ENCODE results near the gene PLD4. TPM values are rescaled to one million over a fixed set of nuclear protein-coding genes. Genes with fewer than 3 reads are reported as not detected.
A peak's percentile ranks its signal among the peaks of the same experiment; 100 is the strongest.

Gene PLD4
- total RNA-seq, 1 experiment from 2014 or later, result not detected

DNA sequence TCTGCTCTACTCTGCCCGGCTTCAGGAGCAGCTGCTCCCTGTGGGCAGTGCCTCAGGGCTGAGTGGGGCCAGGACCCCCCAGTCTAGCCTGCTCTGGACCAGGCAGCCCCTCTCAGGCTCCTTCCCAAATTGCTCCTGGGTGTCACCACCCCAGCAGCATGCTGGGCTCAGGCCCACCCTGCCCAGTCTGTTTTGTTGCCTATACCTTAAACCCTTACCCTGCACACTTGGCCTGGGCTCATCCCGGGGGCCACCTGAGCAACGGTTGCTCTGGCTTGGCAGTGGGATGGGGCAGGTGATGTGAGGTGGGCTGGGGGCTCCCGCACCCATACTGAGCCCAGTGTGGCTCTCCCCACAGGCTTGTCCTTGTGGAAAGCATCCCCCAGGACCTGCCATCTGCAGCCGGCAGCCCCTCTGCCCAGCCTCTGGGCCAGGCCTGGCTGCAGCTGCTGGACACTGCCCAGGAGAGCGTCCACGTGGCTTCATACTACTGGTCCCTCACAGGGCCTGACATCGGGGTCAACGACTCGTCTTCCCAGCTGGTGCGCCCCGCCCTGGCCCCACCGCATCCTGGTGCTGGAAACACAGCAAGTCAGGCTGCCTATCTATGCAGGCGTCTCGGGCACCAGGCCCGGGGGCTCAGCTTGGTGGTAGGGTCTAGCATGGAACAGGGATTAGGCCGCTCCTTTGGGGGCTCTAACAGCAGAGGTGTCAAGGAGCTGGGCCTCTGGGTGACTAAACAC lies 3.9 kb downstream of the PLD4 start:
- DNase-seq (ENCODE audit: low spot score), result no peak

DNA sequence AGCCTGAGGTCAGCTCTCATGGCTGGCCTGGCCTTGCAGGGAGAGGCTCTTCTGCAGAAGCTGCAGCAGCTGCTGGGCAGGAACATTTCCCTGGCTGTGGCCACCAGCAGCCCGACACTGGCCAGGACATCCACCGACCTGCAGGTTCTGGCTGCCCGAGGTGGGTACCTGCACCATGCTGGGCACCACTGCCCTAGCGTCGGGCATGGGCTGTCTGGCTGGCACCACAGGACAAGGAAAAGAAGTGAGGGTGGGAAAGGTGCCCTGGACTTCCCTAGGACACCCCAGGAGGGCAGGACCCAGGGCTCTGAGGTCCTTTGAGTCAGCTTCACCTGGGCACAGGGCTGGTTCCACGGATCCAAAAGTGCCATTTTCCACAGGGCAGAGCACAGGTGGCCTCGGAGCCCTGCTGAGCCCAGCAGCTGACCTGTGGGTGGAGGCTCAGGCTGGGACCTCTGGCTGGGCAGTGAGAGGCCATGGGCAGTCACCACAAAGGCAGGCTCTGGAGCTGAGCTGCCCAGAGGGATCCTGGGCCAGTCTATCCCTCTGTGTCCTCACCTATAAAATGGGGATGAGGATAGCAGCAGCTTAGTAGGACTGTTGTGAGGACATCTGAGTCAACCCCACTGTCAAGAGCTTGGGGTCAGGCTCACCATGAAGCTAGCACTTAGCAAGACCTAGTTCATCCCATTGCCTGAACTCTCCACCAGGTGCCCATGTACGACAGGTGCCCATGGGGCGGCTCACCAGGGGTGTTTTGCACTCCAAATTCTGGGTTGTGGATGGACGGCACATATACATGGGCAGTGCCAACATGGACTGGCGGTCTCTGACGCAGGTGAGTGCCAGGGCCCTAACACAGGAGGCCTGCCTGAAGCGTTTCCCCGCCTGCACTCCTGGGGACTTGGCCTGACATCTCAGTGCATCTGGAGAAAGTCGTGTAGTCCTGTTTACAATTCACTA lies 4.9 kb downstream of the PLD4 start:
- DNase-seq (ENCODE audit: low spot score), result no peak

DNA sequence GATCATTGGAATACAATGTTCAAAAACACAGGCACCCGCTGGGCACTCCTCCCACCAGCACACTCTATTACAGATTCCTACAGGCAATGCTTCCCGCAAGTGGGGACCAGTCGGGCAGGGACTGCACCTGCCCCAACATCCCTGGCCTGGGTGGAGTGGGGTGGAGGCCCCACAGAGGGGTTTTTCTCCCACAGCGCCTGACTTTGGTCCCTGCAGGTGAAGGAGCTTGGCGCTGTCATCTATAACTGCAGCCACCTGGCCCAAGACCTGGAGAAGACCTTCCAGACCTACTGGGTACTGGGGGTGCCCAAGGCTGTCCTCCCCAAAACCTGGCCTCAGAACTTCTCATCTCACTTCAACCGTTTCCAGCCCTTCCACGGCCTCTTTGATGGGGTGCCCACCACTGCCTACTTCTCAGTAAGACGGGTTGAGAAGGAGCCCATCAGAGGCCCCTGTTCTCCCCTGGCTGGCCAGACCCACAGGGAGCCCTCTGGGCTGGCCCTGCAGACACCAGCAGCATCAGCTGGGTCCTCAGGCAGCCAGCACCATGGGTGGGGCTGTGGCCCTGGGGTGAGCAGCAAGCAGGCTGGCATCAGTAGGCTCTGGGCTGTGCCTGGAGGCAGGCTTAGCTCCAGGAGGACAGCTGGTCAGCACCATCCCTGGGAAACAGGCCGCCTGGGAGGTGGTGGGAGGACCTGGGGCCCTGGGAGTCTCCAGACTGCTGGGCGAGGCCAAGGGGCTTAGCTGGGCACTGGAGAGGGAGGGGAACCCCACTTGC lies 6.0 kb downstream of the PLD4 start:
- DNase-seq (ENCODE audit: low spot score), result no peak

DNA sequence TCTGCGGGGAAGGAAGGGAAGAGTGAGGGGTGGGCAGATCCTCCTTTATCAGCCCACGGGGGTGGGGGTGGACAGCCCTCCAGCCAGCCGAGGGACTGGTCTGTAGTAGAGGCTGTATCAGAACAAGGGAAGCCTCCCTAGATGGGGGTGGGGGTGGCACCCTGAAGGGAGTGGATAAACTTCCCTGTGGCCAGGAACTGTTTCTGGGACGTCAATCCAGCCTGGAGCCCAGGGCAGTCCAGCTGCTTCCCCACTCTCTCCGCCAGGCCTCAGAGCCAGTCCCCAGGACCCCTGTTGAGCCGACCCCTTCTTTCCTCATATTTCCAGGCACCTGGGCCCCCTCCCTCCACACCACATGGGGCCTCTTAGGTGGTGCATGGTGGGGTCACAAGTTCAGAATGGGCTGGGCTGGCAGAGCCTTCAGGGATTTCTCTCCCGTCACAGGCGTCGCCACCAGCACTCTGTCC lies 6.7 kb downstream of the PLD4 start:
- DNase-seq (ENCODE audit: low spot score), result no peak

DNA sequence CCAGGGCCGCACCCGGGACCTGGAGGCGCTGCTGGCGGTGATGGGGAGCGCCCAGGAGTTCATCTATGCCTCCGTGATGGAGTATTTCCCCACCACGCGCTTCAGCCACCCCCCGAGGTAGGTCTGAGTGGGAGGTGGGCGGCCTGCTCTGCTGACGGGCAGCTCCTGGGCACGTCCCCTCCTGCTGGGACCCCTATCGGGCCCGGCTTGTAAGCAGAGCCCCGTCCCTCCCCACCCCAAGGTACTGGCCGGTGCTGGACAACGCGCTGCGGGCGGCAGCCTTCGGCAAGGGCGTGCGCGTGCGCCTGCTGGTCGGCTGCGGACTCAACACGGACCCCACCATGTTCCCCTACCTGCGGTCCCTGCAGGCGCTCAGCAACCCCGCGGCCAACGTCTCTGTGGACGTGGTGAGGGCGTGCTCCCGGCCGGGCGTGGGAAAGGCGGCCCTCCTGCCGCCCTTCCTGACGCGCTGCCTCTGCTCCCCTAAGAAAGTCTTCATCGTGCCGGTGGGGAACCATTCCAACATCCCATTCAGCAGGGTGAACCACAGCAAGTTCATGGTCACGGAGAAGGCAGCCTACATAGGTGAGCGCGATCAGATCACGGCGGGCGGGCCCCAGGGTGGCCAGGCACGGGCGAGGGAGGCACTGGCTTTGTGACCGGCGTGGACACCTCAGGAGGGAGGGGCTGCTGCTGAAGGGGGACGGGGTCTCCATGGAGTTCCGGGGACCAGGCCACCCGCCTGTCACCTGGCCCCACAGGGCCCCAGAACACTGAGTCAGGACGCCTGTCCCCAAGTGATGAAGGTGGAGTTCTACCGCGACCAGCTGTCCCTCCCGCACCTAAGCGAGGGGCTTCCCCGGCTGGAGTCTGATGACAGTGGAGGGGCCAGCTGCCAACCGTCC lies 7.3 kb downstream of the PLD4 start:
- DNase-seq (ENCODE audit: low spot score), result no peak

DNA sequence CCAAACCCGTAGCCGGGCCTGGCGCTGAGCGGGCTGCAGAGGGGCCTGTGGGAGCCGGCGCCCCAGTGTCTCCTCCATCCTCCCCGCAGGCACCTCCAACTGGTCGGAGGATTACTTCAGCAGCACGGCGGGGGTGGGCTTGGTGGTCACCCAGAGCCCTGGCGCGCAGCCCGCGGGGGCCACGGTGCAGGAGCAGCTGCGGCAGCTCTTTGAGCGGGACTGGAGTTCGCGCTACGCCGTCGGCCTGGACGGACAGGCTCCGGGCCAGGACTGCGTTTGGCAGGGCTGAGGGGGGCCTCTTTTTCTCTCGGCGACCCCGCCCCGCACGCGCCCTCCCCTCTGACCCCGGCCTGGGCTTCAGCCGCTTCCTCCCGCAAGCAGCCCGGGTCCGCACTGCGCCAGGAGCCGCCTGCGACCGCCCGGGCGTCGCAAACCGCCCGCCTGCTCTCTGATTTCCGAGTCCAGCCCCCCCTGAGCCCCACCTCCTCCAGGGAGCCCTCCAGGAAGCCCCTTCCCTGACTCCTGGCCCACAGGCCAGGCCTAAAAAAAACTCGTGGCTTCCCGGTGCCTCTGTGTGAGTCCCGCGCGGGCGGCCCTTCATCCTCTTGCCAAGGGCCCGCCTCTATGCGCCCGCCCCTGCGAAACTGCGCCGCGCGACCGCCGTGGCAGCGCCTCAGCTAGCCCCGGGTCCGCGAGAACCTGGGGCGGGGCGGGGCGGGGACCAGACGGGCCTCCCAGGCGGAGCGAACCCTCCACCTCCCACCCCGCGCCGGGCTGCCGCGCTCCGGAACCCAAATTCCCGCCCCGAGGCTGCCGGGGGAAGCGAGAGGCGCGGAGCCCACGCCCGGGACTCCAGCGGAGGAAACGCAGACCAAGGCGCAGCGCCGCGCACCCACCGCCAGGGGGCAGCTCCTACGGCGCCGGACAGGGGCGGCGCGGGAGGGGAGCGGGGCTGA lies 8.3 kb downstream of the PLD4 start:
- DNase-seq (ENCODE audit: low spot score), result peak; percentile 65

DNA sequence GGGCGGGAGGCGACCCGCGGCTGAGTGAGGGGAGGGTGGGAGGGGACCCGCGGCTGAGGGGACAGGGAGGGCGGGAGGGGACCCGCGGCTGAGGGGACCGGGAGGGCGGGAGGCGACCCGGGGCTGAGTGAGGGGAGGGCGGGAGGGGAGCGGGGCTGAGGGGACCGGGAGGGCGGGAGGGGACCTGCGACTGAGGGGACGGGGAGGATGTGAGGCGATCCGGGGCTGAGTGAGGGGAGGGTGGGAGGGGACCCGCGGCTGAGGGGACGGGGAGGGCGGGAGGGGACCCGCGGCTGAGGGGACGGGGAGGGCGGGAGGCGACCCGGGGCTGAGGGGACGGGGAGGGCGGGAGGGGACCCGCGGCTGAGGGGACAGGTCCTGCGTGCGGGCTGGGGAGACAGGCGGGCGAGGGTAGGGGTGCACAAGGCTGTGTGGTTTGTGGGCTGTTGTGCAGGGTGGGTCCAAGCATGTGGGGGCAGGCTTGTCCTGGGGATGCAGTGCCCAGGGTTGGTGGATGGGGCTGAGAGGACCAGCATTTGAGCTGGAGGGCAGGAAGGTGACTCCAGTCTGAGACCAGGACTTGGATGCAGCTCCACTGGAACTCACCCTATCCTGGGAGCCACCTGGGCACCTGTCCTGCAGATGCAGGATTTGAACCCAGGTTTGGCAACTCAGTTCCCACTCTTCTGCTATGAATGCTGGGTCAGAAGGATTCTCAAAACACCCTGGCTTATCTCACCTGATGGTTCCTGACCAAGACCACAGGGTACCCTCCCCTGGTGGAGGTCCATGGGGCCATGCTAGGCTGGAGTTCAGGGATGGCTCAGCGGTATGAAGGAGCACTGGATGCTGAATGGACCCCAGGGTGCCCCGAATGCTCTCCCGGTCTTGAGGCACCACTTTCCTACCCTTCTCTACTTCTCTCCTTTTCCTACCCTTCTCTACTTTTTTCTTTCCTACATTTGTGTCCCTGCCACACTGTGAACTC lies 9.4 kb downstream of the PLD4 start:
- no peak for DNase-seq (ENCODE audit: low spot score)

DNA sequence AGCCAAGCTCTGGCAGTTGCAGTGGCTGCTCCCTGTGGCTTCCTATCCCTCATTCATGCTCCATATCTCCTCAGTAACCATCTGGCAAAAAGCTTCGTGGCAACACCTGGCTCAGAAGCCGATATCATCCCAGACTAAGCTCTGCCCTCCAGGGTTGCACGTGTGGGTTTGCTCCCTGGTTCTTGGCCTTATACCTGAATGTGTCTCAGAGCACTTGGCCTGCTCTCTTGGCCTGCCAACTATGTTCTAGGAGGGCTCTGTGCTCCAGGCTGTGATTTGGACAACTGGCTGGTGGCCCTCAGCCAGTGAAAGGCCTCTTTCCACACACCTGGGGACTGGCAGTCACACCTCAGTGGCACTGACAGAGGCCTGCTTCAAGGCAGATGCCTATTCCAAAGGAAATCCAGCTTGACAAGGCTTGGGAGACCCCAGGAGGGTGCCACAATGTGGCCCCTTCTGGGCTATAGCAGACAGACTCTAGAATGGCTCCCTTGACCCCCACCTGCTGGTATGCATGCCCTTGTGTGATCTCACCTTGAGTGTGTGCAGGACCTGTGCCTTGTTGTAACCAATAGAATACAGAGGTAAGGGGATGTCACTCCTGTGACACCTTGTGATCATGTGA lies 10.5 kb downstream of the PLD4 start:
- DNase-seq (ENCODE audit: low spot score), result no peak

DNA sequence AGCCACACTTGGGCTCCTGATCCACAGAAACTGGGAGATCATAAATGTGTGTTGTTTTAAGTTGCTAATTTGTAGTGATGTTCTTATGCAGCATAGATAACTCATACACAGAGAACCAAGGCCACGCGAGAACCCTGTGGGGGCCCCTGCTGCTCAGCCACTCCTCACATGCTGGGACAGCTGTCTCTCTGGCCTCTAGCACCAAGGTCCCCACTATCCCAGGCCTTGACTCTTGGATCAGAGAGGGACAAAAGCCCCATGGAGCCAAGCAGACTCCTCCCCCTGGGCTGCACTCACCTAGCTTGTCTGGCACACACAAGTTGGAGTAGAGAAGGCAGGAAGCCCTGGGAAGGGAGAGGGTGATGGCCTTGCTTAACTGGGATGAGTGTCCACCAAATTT lies 11.3 kb downstream of the PLD4 start:
- no peak for DNase-seq (ENCODE audit: low spot score)

DNA sequence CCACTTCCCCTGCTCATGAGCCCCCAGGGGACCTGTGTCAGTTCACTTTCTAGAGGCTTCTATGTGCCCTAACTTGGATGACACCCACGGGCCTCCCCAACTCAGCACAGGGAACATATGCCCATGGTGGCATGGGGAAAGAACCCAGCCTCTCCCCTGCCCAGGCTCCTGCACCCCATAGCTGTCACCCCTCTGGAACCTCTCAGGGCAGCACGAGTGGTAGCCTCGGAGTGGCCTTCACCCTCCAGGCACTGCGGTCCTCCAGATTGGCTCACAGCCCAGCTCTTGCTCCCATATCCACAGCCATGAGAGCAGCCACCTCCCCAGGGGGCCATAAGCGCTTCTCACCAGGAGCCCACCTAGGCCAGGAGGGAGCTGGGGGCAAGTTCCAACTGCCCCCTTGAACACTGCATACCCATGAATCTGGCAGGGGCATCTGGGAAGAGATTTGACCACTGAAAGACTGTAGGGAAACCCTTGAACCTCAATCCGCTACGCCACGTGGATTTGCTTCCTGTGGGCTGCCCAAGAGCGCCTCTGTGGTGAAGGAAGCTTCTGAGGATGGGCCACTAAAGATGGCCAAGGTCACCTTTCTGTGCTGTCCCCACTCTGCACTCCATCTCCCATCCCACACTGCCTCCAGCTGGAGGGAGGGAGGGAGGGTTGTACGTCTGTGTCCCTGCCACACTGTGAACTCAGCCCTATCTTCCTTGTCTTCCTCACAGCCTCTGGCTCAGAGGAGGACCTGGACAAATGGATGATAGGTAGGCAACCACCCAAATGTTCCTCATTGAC lies 11.9 kb downstream of the PLD4 start:
- DNase-seq (ENCODE audit: low spot score), result no peak

DNA sequence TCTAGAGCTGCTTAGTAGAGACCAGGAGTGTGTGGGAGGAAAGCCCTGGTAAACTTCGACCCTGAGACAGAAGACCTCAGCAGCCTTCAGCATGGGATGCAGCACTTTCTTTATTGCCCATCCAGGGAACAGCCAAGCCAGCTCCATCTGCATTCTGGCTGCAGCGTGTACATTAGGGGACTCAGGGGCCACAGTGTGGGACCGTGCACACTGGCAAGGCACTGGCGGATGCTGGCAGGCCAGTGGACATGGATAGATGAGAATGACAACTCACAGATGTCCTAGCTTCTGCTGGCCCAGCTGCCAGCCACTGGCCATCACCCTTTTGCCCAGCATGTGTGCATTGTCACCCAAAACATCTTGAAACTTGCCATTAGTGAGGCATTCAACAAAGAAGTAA lies 12.5 kb downstream of the PLD4 start:
- no peak for DNase-seq (ENCODE audit: low spot score)

DNA sequence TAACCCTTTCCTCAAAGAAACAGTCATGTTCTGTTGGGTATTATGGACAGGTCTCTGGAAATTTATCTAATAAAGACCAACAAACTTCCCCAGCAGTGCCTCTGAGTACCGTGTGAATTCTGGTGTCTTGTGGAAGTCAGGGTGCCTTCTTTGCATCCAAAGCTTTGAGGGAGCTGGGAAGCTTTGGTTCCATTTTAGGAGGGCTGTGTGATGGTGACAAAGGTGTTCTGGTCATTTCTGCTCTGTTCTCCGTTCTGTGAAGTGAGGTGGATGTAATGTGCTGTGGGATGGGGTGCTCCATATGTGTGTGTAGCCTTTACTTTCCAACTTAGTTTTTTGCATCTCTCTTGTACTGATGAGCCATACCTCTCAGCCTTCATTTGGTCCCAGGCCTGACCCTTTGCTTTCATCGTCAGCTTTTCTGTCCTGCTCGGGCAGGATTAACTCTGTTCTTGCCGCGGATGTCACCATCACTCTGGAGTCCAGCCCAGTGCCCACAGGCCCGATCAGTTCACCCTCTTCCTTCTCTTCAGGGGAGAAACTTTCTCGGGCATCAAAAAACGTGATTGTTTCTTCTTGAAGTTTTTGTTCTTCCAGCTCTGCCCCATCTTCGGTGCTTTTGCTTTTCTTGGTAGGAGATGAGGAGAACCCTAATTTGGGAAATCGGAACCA lies 13.2 kb downstream of the PLD4 start:
- no peak for DNase-seq (ENCODE audit: low spot score)

DNA sequence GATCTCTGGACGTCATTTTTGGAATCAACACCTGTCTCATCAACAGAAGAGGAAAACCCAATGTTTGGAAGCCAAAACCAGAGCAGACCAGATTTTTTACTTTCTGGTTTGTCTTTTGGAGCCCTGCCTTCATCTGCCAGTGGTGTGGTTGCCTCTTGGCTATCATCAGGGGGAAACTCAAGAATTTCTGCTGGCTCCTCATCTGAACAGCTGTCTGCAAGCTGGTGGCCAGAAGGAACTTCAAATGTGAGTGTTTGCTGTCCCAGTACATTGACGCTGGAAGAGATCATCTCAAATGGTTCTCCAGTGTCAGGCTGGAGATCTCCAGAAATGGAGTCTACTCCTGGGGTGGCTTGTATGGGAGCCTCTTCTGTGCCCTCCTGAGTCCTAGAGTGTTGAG lies 13.8 kb downstream of the PLD4 start:
- DNase-seq (ENCODE audit: low spot score), result no peak

DNA sequence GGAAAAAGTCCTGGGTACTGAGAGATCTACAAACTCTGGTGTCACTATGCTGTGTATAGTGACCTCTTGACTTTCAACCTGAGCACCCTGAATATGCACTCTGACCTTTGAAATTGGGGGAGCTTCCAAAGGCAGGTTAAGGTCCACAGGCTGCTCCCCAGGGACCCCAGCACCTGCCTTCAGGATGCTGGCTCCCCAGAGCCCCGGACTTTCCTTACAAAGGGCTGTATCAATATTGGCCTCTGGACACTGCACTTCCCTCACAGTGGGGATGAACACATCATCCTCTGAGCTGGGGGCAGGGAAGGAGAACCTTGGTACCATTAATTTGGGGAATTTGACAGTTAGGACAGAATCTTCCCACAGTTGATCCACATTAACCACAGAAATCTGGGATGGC lies 14.3 kb downstream of the PLD4 start:
- no peak for DNase-seq (ENCODE audit: low spot score)

DNA sequence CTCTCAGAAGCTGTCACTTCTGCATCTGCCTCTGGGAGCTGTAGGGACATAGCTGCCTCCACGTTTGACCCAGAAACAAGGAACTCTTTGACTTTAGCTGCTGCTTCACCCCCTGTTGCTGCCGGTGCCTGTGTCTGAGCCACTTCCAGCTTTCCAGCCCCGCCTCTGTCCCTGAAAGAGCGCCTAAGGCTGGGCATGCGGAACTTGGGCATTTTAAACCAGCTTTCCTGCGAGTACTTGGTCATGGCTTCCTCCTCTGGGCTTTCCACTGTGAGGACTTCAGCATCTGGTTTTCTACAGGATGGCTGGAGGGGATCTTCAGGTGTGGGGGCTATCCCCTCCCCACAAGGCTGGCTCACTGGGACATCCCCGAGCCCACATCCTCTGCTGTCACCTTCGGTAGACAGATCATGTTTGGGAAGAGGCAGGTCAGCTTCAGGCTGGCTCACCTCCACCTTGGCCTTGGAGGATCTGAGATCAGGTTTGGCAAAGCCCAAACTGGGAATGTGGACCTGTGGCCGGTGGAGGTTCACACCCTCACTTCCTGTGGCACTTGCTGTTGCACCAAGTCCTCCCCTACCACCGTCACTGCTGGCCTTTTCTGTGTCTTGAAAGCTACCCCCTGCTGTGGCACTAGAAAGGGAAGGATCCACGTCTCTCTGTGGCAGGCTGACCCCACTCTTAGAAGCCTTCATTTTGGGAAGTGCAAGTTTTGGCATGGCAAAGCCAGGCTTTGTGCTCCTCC lies 15.2 kb downstream of the PLD4 start:
- no peak for DNase-seq (ENCODE audit: low spot score)

DNA sequence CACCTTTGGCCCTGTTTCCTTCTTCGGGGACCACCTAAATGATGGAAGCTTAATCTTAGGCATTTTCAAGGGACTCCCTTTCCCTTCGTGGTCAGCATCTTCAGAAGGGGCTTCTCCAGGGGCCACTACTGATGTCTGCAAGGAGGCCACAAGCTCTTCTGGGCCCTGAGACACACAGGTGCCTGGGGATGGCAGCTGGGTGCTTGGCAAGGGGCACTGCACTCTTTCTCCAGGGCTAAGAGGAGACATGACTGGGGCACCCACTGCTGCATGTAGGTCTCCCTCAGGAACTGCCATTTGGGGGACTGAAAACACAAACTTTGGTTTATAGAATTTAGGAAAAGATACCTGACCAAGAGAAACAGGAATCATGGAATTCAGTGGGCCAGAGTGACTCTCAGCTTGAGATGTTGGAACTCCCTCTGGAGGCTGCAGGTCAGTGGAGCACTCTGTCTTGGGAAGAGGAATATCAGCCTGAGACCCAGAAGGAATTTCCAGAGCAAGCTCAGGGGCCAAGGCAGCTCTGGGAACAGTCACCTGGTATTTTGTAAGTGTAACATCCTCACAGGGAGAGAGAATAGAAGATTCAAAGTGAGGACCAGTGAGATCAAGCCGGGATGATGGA lies 16.0 kb downstream of the PLD4 start:
- no peak for DNase-seq (ENCODE audit: low spot score)

Measured in H4 (cell line).